ENCODE results near the gene SDF2L1. TPM values are rescaled to one million over a fixed set of nuclear protein-coding genes. Genes with fewer than 3 reads are reported as not detected.

SDF2L1 gene
- total and polyA plus RNA-seq, 10 of the 15 experiments (the other 5 are each of a cell fraction or from before 2014, with no cell fraction given) = 3.0 to 214 (median 55.5) TPM

- BruUV-seq (replicated peaks) = TSS peak; percentile 16
- H3K9ac ChIP-seq (ENCODE audit: control insufficient read depth, insufficient read depth, low read length) = no peak overlapping the region
- H3K36me3 ChIP-seq (ENCODE audit: control insufficient read depth in 2 of 2, insufficient read depth in 2 of 2, low read length in 1 of 2) = peaks cover 19 to 23% of the 10 kb centered on the region in 2 experiments
- H3K4me1 ChIP-seq (ENCODE audit: control insufficient read depth, insufficient read depth, low read length) = 0 out of 2 replicates have a peak, but pooled peaks cover 4% of the 10 kb centered on the region
- ATAC-seq (no peak), FAIRE-seq (no peak), DNase-seq (ENCODE audit: low read depth, low spot score) (no peak)
- ChIA-PET POLR2A (interaction anchor here (2.4 kb wide), 1 partner anchor 17 kb away, joined by 6 read pairs; no protein-coding TSS in a partner anchor), CTCF (interaction anchor here (0.8 to 2.7 kb wide), 2 partner anchors 31 to 36 kb away, joined by 3 to 8 read pairs; partner anchors contain the start of gene SDF2L1), RAD21 (ENCODE audit: unreplicated experiment) (no interaction called here), SMC1A (ENCODE audit: uncharacterized antibody, unreplicated experiment) (no interaction called here)
- no peaks in the 10 kb centered on the region for H3K9me3 ChIP-seq (replicated peaks; ENCODE audit: control insufficient read depth, insufficient read depth, low read length)
- WGBS (ENCODE audit: insufficient coverage, insufficient replicate concordance, low lambda C conversion rate, missing lambda C conversion rate) = 85% methylated on average over 4 of the region's 4 CpGs
- in situ Hi-C loops (cut with MboI) (loop anchor here (10.0 kb wide), 1 partner anchor 517 kb away; no protein-coding TSS in a partner anchor), intact Hi-C loops (cut with micrococcal nuclease; ENCODE audit: unreplicated experiment) (no loop called here)
- TF ChIP-seq POLR2A (IDR thresholded peaks at IDR 0.05; ENCODE audit: low read depth, low read length) (0 out of 2 replicates have a peak, but pooled peaks have one; percentile 6), FOXM1 (IDR thresholded peaks at IDR 0.05; ENCODE audit: low read depth, low read length) (no peak), ETV6 (conservative IDR thresholded peaks at IDR 0.05 in 1 of 2, IDR thresholded peaks at IDR 0.05 in 1 of 2; ENCODE audit: borderline replicate concordance in 1 of 2, low read depth in 1 of 2) (no peak), NR2C2 (IDR thresholded peaks at IDR 0.05; ENCODE audit: borderline replicate concordance, control insufficient read depth, insufficient read length, low read depth) (peak; percentile 27), EZH2 (IDR thresholded peaks at IDR 0.05; ENCODE audit: borderline replicate concordance, control insufficient read depth, low read depth, low read length) (no peak), KDM1A (IDR thresholded peaks at IDR 0.05; ENCODE audit: borderline replicate concordance) (no peak), IKZF1 (conservative IDR thresholded peaks at IDR 0.05) (no peak), CUX1 (IDR thresholded peaks at IDR 0.05; ENCODE audit: insufficient replicate concordance, low read depth, low read length) (no peak), SRF (IDR thresholded peaks at IDR 0.05; ENCODE audit: low read depth in 2 of 2, low read length in 2 of 2) (no peak), TBL1XR1 (IDR thresholded peaks at IDR 0.05; ENCODE audit: low read depth, low read length) (no peak)
- TF ChIP-seq, protein P1, sequence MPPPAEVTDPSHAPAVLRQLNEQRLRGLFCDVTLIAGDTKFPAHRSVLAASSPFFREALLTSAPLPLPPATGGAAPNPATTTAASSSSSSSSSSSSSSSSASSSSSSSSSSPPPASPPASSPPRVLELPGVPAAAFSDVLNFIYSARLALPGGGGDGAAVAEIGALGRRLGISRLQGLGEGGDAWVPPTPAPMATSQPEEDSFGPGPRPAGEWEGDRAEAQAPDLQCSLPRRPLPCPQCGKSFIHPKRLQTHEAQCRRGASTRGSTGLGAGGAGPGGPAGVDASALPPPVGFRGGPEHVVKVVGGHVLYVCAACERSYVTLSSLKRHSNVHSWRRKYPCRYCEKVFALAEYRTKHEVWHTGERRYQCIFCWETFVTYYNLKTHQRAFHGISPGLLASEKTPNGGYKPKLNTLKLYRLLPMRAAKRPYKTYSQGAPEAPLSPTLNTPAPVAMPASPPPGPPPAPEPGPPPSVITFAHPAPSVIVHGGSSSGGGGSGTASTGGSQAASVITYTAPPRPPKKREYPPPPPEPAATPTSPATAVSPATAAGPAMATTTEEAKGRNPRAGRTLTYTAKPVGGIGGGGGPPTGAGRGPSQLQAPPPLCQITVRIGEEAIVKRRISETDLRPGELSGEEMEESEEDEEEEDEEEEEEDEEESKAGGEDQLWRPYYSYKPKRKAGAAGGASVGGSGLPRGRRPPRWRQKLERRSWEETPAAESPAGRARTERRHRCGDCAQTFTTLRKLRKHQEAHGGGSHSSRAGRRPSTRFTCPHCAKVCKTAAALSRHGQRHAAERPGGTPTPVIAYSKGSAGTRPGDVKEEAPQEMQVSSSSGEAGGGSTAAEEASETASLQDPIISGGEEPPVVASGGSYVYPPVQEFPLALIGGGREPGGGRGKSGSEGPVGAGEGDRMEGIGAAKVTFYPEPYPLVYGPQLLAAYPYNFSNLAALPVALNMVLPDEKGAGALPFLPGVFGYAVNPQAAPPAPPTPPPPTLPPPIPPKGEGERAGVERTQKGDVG (CRISPR knock-in tag; IDR thresholded peaks at IDR 0.05) = no peak
- TF ChIP-seq, protein P2, sequence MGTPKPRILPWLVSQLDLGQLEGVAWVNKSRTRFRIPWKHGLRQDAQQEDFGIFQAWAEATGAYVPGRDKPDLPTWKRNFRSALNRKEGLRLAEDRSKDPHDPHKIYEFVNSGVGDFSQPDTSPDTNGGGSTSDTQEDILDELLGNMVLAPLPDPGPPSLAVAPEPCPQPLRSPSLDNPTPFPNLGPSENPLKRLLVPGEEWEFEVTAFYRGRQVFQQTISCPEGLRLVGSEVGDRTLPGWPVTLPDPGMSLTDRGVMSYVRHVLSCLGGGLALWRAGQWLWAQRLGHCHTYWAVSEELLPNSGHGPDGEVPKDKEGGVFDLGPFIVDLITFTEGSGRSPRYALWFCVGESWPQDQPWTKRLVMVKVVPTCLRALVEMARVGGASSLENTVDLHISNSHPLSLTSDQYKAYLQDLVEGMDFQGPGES (IDR thresholded peaks at IDR 0.05) = no peak
- no peak overlapping the region for H3K4me3 ChIP-seq
- H2AFZ ChIP-seq (ENCODE audit: control insufficient read depth, low read depth, low read length) = no peak overlapping the region
- H3K27ac ChIP-seq (ENCODE audit: control insufficient read depth, insufficient read depth) = no peak overlapping the region
- peaks cover 30% of the 10 kb centered on the region for H3K79me2 ChIP-seq (ENCODE audit: control insufficient read depth, insufficient read depth, low read length)
- no peaks in the 10 kb centered on the region for H3K27me3 ChIP-seq (replicated peaks in 1 of 2; ENCODE audit: control insufficient read depth in 2 of 2, insufficient read depth in 2 of 2, low read length in 1 of 2)
- no peak overlapping the region for H3K4me2 ChIP-seq (ENCODE audit: control insufficient read depth, insufficient read depth)
- H4K20me1 ChIP-seq (ENCODE audit: control insufficient read depth, insufficient read depth) = peaks cover 3% of the 10 kb centered on the region; the same call in 1 of the 2 replicates
Observed at GRCh38 chr22:21611210-21611977, 30.7 kb upstream of the SDF2L1 start.

All from GM12878 (cell line).